SH-SY5Y (cell line): ENCODE results near the gene SH3GL2.

ENCODE experiments used
- GATA2 ChIP-seq: IDR thresholded peaks from 2 replicates; pipeline ENCODE4 v1.6.1; 2011; ENCODE audit warnings: mild to moderate bottlenecking, low read depth, low read length
- GATA3 ChIP-seq: IDR thresholded peaks from 2 replicates; pipeline ENCODE4 v1.6.1; 2011; ENCODE audit warnings: low read depth, mild to moderate bottlenecking, low read length, moderate library complexity

GRCh38 chr9:17734674-17735073, 155.8 kb downstream of the SH3GL2 start:
- TF ChIP-seq GATA2, result no peak
- TF ChIP-seq GATA3, result no peak
